Spinal cord (tissue), 10 donors: ENCODE data around the gene DOCK1. TPM values are rescaled to one million over a fixed set of nuclear protein-coding genes. Genes with fewer than 3 reads are reported as not detected.

Experiments used
- DNase-seq, 6 donors: peaks; one replicate each; pipeline versions ENCODE4 v3.0.0 to v3.0.0-alpha.2; 2013 to 2015; ENCODE audit warnings: low spot score in 6 of 6, low read depth in 4 of 6
- H3K27ac ChIP-seq: one replicate; pipeline ENCODE4 v1.5.1; 2013; ENCODE audit warnings: low read depth, low read length, control low read depth
- H3K27me3 ChIP-seq: one replicate; pipeline ENCODE4 v1.6.1; 2013; ENCODE audit warnings: low read length; ENCODE audit not compliant: control insufficient read depth, insufficient read depth
- H3K36me3 ChIP-seq: one replicate; pipeline ENCODE4 v1.6.1; 2013; ENCODE audit warnings: low read length; ENCODE audit not compliant: control insufficient read depth, insufficient read depth
- H3K4me1 ChIP-seq: one replicate; pipeline ENCODE4 v1.6.1; 2013; ENCODE audit warnings: low read length; ENCODE audit not compliant: control insufficient read depth, insufficient read depth
- H3K4me3 ChIP-seq: one replicate; pipeline ENCODE4 v1.5.1; 2013; ENCODE audit warnings: low read depth, low read length, control low read depth
- H3K9me3 ChIP-seq: one replicate; pipeline ENCODE4 v1.6.1; 2013; ENCODE audit warnings: low read length; ENCODE audit not compliant: control insufficient read depth, insufficient read depth
- WGBS: methylation state at CpG from one replicate; pipeline ENCODE4 v1.1.5; 2013; ENCODE audit warnings: missing lambda C conversion rate; ENCODE audit not compliant: insufficient coverage; 5-methylcytosine and 5-hydroxymethylcytosine counted together
- polyA plus RNA-seq, 2 donors: library from polyadenylated mRNA; unstranded; fragments of 120-200 nt; gene quantifications; one replicate each; pipeline ENCODE4 v1.2.1, GENCODE V29; 2013; ENCODE audit not compliant: insufficient read length in 2 of 2
- total RNA-seq, 2 donors: library from RNA; depleted of rRNA in 1 of 2; stranded (reverse); fragments of 120-200 nt in 1 of 2; fragments of >200 nt in 1 of 2; gene quantifications; one replicate each; pipeline versions ENCODE4 v1.2.3 to v1.2.4, GENCODE V29; 2013 to 2014
- donor health status: healthy.

The DOCK1 gene
- total and polyA plus RNA-seq, 4 donors, result 31.3 to 74.1 (median 50.3) TPM

DNA sequence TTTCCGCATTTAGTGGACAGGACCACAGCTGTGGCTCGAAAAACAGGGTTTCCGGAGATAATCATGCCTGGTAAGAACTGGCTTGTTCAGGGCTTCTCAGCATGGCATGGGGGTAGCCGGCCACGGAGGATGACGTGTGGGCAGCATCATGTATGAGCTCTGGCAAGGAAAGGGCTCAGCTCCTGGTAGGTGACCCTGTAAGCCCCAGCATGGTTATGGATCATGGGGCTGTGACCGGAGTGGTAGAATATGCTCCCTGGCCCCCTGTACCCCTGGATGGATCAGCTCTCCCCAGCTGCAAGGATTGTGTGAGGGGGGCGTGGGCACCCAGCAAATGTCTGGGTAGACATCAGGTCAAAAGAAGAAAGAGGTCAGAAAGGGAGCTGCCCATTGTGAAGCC lies 113.5 kb downstream of the DOCK1 start:
- over 99% methylated on average over 8 of the region's 8 CpGs for WGBS
- Histone ChIP-seq H3K4me1 (peaks cover under 1% of the 10 kb centered on the region), H3K27ac (no peak overlapping the region), H3K9me3 (peaks cover 2% of the 10 kb centered on the region), H3K27me3 (no peaks in the 10 kb centered on the region), H3K36me3 (peaks cover 38% of the 10 kb centered on the region), H3K4me3 (no peak overlapping the region)
- no peak for DNase-seq

- H3K4me3 ChIP-seq, result no peak overlapping the region
- H3K27me3 ChIP-seq, result no peaks in the 10 kb centered on the region
- DNase-seq, result no peak
- no peak overlapping the region for H3K27ac ChIP-seq
- peaks cover 2% of the 10 kb centered on the region for H3K9me3 ChIP-seq
- H3K4me1 ChIP-seq, result peaks cover 13% of the 10 kb centered on the region
- H3K36me3 ChIP-seq, result peaks cover 37% of the 10 kb centered on the region
- 93% methylated on average over 3 of the region's 3 CpGs for WGBS
These were observed 115.0 kb downstream of the DOCK1 start for GRCh38 chr10:127020260-127020659.

DNA sequence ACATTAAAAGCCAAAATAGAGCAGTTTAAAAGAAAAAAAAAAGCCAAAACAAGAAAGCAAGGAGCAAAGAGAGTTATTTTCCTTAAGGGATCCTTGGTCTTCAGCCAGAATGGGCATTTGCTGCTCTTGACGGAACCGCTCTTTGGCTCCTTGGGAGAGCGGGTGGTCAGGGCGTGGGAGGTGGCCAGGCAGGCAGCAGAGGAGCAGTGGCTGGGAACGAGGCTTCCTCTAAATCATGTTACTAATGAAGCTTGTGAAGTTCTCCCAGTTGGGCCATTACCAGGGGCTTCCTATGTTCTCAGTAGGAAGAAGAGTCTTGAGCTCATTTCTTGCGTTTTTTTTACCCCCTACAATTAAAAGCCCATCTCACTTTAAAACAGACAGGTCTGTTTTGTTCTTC lies 116.6 kb downstream of the DOCK1 start:
- H3K36me3 ChIP-seq, result peaks cover 24% of the 10 kb centered on the region
- no peak overlapping the region for H3K27ac ChIP-seq
- no peak overlapping the region for H3K4me3 ChIP-seq
- 85% methylated on average over 5 of the region's 6 CpGs for WGBS
- peaks cover 2% of the 10 kb centered on the region for H3K9me3 ChIP-seq
- peak in 1 of 6 donors; percentile 68 for DNase-seq
- H3K27me3 ChIP-seq, result no peaks in the 10 kb centered on the region
- H3K4me1 ChIP-seq, result peaks cover 15% of the 10 kb centered on the region

DNA sequence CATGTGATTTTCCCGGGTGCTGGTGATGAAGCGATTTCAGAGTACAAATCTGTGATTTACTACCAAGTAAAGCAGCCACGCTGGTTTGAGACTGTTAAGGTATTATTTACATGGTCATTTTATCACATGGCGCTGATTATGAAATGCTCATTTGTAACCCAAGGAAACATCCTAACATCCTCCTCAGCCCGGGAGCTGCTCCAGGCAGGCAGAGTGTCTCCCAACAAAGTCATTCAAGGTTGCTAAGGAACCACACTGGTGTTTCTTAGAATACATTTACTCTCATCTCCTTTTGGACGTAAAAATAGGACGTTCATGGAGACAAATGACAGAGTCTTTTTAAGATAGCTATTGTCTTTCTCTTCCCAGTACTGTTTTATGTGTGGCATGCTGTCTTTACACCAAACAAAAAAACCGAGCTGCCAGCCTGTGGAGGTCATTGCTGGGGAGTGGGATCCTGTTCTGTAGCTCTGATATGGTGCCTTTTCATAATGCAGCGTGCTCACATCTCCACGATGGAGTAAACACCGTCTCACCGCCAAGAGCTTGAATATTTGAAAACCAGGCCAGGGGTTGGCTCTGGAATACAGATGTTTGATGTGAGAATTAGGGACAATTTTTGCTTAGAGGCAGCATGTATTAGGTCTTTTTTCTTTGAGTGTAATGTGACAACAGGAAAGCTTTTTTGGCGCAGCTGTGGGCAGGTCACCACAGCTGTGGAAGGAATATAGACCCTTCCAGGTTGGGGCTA lies 119.6 kb downstream of the DOCK1 start:
- Histone ChIP-seq H3K9me3 (peaks cover 2% of the 10 kb centered on the region), H3K4me1 (peaks cover 15% of the 10 kb centered on the region), H3K36me3 (peaks cover 34% of the 10 kb centered on the region), H3K27ac (no peak overlapping the region), H3K4me3 (no peak overlapping the region), H3K27me3 (no peaks in the 10 kb centered on the region)
- WGBS, result 13% methylated on average over 7 of the region's 13 CpGs
- DNase-seq, result peak in 3 of 6 donors; percentile 26 to 91 (median 75)

DNA sequence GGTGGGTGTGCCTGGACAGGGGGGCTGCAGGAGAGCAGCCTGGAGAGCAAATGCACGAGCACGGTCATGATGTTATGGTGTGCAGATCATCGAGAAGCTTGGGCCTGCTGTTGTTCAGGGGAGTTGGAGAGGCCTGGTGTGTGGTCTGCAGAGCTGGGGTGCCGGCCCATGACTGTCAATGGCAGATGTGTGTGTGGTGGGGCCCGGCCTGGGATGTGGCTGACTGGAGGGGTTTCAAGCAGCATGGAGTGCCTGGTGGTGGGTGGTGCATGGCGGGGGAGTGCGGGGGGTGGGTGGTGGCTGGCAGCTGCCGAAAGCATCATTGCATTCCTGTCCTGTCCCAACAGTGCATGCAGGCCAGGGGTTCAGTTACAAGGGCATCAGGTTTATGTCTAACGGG lies 122.6 kb downstream of the DOCK1 start:
- H3K4me1 ChIP-seq, result peaks cover 18% of the 10 kb centered on the region
- no peak for DNase-seq
- no peak overlapping the region for H3K27ac ChIP-seq
- peaks cover 36% of the 10 kb centered on the region for H3K36me3 ChIP-seq
- no peaks in the 10 kb centered on the region for H3K27me3 ChIP-seq
- 91% methylated on average over 9 of the region's 9 CpGs for whole genome bisulfite sequencing
- H3K9me3 ChIP-seq, result peaks cover 2% of the 10 kb centered on the region
- H3K4me3 ChIP-seq, result no peak overlapping the region

DNA sequence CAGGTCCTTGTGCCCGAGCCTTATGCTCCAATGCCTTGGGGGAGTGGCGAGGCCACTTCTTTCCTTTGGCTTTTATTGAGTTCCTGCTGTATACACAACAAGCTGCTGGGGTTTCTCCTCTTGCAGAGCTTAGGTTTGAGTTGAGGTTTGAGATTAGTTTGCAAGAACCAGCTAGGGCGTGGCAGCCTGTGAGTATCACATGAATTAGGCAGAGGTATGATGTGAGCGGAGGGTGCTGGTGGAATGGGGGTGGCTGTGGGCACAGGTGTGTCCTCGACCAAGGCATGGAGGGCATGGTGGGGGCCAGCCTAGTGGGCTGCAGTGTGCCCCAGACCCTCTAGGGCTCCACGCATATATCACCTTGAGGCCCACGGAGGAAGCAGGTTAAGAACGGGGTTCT lies 123.3 kb downstream of the DOCK1 start:
- DNase-seq, result no peak
- Histone ChIP-seq H3K4me1 (peaks cover 24% of the 10 kb centered on the region), H3K9me3 (peaks cover 2% of the 10 kb centered on the region), H3K27ac (no peak overlapping the region), H3K4me3 (no peak overlapping the region), H3K27me3 (no peaks in the 10 kb centered on the region), H3K36me3 (peaks cover 36% of the 10 kb centered on the region)
- 93% methylated on average over 6 of the region's 8 CpGs for WGBS

GRCh38 chr10:127029061-127029460 lies 123.8 kb downstream of the DOCK1 start:
- Histone ChIP-seq H3K27ac (no peak overlapping the region), H3K4me1 (peaks cover 23% of the 10 kb centered on the region), H3K9me3 (no peaks in the 10 kb centered on the region), H3K27me3 (no peaks in the 10 kb centered on the region), H3K36me3 (peaks cover 34% of the 10 kb centered on the region), H3K4me3 (no peak overlapping the region)
- no peak for DNase-seq
- WGBS, result 91% methylated on average over 7 of the region's 8 CpGs

DNA sequence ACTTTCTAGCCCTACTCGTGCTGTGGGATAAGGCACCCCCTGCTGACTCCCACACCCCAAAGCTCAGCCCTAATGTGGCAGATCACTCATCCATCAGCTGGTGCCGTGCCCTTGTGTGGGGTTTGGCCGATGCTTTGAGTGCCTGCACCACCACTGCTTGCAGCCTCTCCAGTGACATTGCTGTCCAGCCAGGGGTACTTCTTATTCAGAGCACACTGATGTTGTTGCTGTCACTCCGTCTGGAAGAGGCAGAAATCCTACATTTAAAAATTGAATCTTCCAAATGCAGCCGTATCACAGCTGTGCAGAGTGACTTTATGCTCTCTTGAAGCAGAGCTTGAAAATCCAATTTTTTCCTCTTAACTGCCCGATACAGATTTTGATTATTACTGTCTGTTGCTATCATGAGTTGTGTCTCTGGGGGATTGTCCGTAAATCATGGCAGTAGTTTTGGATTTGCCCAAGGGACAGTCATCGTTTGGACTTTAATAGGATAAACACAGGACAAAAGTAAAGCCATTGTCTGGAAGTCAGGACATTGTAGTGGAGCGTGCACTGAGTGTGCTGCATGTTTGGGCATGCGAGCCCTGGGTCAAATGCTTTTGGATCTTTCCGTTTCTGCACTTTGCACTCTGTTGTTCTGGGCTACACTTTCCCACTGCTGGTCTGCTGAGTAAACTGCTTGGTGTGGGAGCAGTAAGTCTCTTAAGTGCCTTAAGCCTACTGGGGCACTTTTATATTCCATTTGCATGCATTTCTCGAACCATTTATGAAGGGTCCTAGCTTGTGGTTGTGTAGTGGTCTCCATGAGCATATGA lies 128.2 kb downstream of the DOCK1 start:
- Histone ChIP-seq H3K9me3 (no peaks in the 10 kb centered on the region), H3K4me1 (peaks cover 20% of the 10 kb centered on the region), H3K27ac (no peak overlapping the region), H3K4me3 (no peak overlapping the region), H3K36me3 (peaks cover 23% of the 10 kb centered on the region), H3K27me3 (no peaks in the 10 kb centered on the region)
- peak in 1 of 6 donors; percentile 59 for DNase-seq
- 56% methylated on average over 11 of the region's 12 CpGs for WGBS

DNA sequence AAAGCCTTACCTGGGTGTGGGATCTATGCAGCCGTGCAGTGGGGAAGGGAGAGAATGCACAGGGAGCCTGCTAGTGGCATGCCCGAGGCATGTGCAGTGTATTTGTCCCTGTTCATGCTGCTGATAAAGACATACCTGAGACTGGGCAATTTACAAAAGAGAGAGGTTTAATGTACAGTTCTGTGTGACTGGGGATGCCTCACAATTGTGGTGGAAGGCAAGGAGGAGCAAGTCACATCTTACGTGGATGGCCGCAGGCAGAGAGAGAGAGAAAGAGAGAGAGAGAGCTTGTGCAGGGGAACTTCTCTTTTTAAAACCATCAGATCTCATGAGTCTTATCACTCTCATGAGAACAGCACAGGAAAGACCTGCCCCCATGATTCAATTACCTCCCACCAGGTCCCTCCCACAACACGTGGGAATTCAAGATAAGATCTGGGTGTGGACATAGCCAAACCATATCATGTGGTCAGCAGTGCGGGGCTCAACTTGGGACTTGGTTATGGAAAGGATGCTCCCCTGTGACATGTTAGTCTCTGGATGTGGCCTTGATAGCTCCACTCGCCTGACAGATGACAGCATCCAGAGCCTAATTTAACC lies 128.9 kb downstream of the DOCK1 start:
- H3K4me3 ChIP-seq, result no peak overlapping the region
- no peaks in the 10 kb centered on the region for H3K9me3 ChIP-seq
- H3K27me3 ChIP-seq, result no peaks in the 10 kb centered on the region
- H3K36me3 ChIP-seq, result peaks cover 17% of the 10 kb centered on the region
- DNase-seq, result peak in 1 of 6 donors; percentile 76
- H3K4me1 ChIP-seq, result peaks cover 20% of the 10 kb centered on the region
- 79% methylated on average over 4 of the region's 7 CpGs for WGBS
- no peak overlapping the region for H3K27ac ChIP-seq
